ENCODE measurements around the gene B4GALT5.

Gene B4GALT5

DNA sequence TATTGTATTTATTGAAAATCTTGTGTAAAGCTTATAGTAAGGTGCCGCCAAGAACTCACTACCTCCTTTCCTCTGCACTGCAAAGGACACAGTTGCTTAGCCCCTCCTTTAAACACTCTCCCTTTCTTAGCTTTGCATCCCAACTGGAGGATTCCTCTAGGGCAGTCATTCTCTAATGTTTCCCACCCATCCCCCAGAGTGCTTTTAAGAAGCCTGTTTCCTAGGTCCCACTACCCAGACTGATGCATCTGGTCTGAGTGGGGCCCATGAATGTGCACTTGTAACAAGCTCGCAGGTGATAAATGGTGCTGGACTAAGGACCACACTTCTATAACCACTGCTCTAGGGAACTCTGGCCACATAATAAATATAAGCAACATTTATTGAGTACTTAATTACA lies 55.2 kb downstream of the B4GALT5 start:
- TF ChIP-seq, protein P1, sequence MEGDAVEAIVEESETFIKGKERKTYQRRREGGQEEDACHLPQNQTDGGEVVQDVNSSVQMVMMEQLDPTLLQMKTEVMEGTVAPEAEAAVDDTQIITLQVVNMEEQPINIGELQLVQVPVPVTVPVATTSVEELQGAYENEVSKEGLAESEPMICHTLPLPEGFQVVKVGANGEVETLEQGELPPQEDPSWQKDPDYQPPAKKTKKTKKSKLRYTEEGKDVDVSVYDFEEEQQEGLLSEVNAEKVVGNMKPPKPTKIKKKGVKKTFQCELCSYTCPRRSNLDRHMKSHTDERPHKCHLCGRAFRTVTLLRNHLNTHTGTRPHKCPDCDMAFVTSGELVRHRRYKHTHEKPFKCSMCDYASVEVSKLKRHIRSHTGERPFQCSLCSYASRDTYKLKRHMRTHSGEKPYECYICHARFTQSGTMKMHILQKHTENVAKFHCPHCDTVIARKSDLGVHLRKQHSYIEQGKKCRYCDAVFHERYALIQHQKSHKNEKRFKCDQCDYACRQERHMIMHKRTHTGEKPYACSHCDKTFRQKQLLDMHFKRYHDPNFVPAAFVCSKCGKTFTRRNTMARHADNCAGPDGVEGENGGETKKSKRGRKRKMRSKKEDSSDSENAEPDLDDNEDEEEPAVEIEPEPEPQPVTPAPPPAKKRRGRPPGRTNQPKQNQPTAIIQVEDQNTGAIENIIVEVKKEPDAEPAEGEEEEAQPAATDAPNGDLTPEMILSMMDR (IDR thresholded peaks at IDR 0.05; ENCODE audit: low read depth, low read length) = no peak
- DNase-seq (ENCODE audit: extremely low read depth, low read depth) = no peak

- TF ChIP-seq, protein P1 (IDR thresholded peaks at IDR 0.05; ENCODE audit: low read depth, low read length) = no peak
- peak; percentile 75 for DNase-seq (ENCODE audit: extremely low read depth, low read depth)
These were observed 56.4 kb downstream of the B4GALT5 start for GRCh38 chr20:49657118-49657901.

DNA sequence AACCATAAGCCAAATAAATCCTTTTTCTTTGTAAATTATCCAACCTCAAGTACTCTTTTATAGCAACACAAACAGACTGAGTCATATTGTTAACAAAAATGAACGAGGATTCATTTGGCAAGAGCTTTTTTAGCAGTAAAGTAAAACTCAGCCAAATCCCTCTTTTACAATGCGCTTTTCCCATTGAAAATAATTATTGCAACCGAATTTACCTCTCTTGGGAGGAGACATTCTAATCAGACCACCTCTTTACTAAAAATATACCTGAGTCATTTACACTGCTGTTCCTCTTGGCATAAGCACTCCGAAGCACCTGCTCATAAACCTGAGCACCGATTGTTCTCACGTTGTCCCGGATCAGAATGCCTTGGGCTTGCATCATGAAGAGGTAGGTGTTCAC lies 57.4 kb downstream of the B4GALT5 start:
- TF ChIP-seq, protein P1 (IDR thresholded peaks at IDR 0.05; ENCODE audit: low read depth, low read length) = no peak
- no peak for DNase-seq (ENCODE audit: extremely low read depth, low read depth)

GRCh38 chr20:49653925-49654434 lies 59.7 kb downstream of the B4GALT5 start:
- no peak for DNase-seq (ENCODE audit: extremely low read depth, low read depth)
- TF ChIP-seq, protein P1 (IDR thresholded peaks at IDR 0.05; ENCODE audit: low read depth, low read length) = no peak

GRCh38 chr20:49649672-49650071 lies 64.0 kb downstream of the B4GALT5 start:
- TF ChIP-seq, protein P1 (IDR thresholded peaks at IDR 0.05; ENCODE audit: low read depth, low read length) = no peak
- DNase-seq (ENCODE audit: extremely low read depth, low read depth) = no peak

- DNase-seq (ENCODE audit: extremely low read depth, low read depth) = no peak
- TF ChIP-seq, protein P1 (IDR thresholded peaks at IDR 0.05; ENCODE audit: low read depth, low read length) = no peak
These were observed 66.1 kb downstream of the B4GALT5 start for GRCh38 chr20:49647550-49647949.

- DNase-seq (ENCODE audit: extremely low read depth, low read depth) = no peak
- TF ChIP-seq, protein P1 (IDR thresholded peaks at IDR 0.05; ENCODE audit: low read depth, low read length) = no peak
These were observed 67.2 kb downstream of the B4GALT5 start for GRCh38 chr20:49646528-49646927.

Data from AG09319 (cell line).